HAP-1 (cell line): ENCODE results near the gene COX5A.
A peak's percentile ranks its signal among the peaks of the same experiment; 100 is the strongest.

Experiments
- DNase-seq, 2 experiments: peaks; one replicate each; pipeline ENCODE4 v3.0.0-alpha.2; 2016 to 2020; ENCODE audit warnings: low spot score in 2 of 2
- H3K27me3 ChIP-seq: fragments of 250-450 bp; sonication (Bioruptor Pico); 2 replicates; pipeline ENCODE4 v1.5.1; 2020; ENCODE audit warnings: low read depth, mild to moderate bottlenecking, moderate library complexity
- H3K36me3 ChIP-seq: fragments of 250-450 bp; sonication (Bioruptor Pico); replicated peaks from 2 replicates; pipeline ENCODE4 v1.5.1; 2020; ENCODE audit warnings: mild to moderate bottlenecking
- H3K4me1 ChIP-seq: fragments of 250-450 bp; sonication (Bioruptor Pico); 2 replicates; pipeline ENCODE4 v1.5.1; 2020; ENCODE audit warnings: mild to moderate bottlenecking
- H3K4me3 ChIP-seq: fragments of 250-450 bp; sonication (Bioruptor Pico); 2 replicates; pipeline ENCODE4 v1.5.1; 2020; ENCODE audit warnings: mild to moderate bottlenecking, moderate library complexity
- H3K9me3 ChIP-seq: fragments of 250-450 bp; sonication (Bioruptor Pico); 2 replicates; pipeline ENCODE4 v1.5.1; 2020; ENCODE audit warnings: mild to moderate bottlenecking, moderate library complexity
- in situ Hi-C: fragments of 300-500 bp; cut with MboI; formaldehyde crosslinking; loops from 3 replicates; pipeline ENCODE4 v1.14.3; 2020; ENCODE audit warnings: low sequenced_read_pairs, inconsistent platforms, mixed read lengths

COX5A gene

DNA sequence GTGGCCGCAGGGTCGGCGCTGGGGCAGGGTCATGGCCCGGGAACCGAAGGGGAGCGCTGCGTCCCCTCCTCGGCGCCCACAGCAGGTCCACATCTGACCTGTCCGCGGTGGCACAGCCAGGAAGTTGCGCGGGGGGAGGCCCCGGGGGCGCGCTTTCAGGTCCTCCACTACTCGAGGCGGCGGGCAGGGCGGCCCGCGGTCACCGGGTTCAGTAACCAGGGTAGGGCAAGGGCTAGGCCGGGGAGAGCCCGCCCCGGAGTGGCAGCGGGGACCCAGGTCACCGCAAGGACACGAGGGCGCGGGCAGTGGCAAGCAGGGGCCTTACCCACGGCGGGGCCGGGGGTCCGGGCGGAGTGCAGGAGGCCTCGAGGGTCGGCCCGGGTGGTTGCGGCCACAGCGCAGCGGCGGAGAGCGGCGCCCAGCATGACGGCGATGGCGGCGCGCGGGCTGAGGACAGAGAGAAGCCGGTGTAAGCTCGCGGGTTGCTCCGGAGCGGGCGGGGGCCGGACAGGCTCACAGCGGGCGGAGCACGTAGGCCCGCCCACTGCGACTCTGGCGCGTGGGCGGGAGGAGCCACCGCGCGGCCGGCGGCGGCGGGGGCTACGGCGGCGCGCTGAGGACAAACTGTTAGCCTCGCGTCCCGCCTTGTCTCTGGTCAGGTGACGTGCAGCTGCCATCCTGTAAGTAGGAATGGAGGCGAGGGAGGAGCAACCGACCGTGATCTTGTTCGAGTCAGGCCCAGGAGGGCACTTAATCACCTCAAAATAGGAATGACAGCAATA, at the start of gene COX5A:
COX5A (minus strand) TSS at position 484 of the 782 bp plus-strand sequence; CDS start at position 425, 59 bp downstream.
- H3K9me3 ChIP-seq, result no peaks in the 10 kb centered on the region
- in situ Hi-C loops, result no loop called here
- peak; percentile 99 to 100 for DNase-seq
- peaks cover 22% of the 10 kb centered on the region for H3K36me3 ChIP-seq
- H3K27me3 ChIP-seq, result no peaks in the 10 kb centered on the region
- H3K4me1 ChIP-seq, result peaks cover 24% of the 10 kb centered on the region
- H3K4me3 ChIP-seq, result peak within 1 kb of the TSS; percentile 96

DNA sequence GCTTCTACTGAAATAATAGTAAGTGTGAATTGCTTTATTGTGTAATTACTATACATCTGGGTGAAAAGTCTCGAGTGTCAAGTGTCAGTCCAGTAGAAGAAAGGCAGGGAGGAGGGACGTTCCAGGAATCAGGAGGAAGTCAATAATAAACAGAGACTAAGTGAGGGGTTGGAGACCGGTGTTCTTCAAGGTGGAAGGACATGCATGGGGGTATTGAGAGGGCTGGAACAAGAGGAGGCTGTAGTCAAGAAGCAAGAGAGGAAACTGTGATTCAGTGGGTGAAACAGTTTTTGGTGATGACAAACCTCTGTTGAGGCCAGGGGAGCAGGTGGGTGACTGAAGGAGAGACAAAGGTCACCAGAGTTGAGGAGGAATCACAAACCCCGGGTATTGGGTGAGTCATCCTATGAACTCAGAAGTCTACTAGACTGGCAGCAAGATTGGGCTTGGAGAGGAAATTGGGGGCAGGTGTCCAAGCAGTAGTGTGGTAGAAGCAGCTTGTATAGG, 45.9 kb upstream of the COX5A start:
- Histone ChIP-seq H3K9me3 (no peaks in the 10 kb centered on the region), H3K4me3 (no peak overlapping the region), H3K4me1 (peaks cover 3% of the 10 kb centered on the region; the same call in 1 of the 2 replicates), H3K27me3 (peaks cover 41% of the 10 kb centered on the region), H3K36me3 (no peaks in the 10 kb centered on the region)
- DNase-seq, result no peak
- in situ Hi-C loops, result no loop called here

DNA sequence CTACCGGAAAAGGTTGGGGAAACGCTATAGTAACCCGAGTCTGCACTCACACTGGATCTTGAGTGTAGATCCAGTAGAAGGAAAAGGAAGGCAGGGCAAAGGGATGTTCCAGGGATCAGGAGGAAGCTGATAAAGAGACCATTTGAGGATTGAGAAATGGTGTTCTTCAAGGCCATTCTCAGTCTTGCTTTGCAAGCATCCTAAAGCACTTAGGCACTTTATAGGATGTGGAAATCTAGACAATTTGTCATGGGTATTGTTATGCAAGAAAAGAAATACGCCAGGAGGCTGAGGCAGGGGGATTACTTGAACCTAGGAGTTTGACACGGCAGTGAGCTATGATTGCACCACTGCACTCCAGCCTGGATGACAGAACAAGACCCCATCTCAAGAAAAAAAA, 44.3 kb upstream of the COX5A start:
- no peaks in the 10 kb centered on the region for H3K9me3 ChIP-seq
- in situ Hi-C loops, result no loop called here
- H3K27me3 ChIP-seq, result peaks cover 46% of the 10 kb centered on the region
- DNase-seq, result peak; percentile 52 to 67
- H3K4me3 ChIP-seq, result no peak overlapping the region
- H3K36me3 ChIP-seq, result no peaks in the 10 kb centered on the region
- peaks cover 3% of the 10 kb centered on the region; the same call in 1 of the 2 replicates for H3K4me1 ChIP-seq

DNA sequence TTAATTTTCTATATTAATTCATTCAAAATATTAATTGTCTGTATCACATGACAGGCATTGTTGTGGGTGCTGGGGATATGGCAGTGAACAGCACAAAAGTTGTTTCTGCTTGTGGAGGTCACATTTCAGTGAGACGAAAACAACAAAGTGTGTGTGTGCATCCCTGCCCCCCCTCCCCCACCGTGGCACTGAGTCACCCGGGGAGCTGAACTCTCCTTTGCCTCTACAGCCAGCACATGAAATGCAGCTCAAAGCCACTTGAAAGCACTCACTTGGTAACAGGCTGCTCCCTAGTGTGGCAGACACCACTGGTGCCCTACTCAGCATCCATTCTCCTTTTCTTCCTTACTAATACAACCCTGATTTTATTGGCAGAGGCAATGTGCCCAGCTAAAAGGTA, 40.6 kb upstream of the COX5A start:
- Histone ChIP-seq H3K9me3 (no peaks in the 10 kb centered on the region; the same call in 1 of the 2 replicates), H3K4me3 (no peak overlapping the region), H3K36me3 (no peaks in the 10 kb centered on the region), H3K27me3 (peaks cover 38% of the 10 kb centered on the region), H3K4me1 (peaks cover 3% of the 10 kb centered on the region; the same call in 1 of the 2 replicates)
- in situ Hi-C loops, result no loop called here
- DNase-seq, result no peak

DNA sequence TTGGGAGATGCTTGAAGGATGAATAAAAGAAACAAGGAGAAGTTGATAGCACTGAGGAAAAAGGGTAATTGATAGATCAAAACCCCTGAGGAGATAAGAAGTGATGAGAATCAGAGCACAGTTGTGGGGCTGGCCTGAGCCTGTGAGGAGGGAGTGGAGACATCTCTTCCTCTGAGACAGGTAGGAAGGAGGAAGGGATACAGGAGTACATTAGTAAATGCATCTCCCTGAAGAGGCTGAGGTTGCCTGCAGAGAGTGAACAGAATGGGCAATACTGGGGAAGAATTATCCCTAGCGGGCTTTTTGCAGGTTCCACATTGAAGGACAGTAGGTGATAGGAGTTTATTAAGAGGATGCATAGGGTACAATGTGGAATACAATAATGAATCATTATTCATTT, 40.2 kb upstream of the COX5A start:
- no peak overlapping the region for H3K4me3 ChIP-seq
- no peak for DNase-seq
- in situ Hi-C loops, result no loop called here

DNA sequence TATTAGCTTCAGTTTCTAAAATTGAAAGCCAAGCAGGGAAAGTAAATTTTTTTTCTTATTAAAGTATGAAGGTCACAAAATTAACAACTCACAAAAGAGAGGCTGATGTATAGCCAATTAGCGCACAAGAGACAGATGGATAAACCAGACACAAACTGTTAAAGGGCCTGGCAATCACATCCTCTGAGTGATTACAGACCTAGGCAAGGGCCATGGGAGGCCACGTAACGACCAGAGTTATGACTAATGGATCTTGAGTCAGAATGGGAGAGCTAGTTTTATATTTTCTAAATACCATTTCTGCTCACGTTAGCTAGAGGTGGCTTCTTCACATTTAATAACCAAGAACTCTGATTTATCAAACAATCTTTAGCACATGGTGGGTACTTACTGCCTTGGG, 39.7 kb upstream of the COX5A start:
- H3K4me3 ChIP-seq, result no peak overlapping the region
- H3K4me1 ChIP-seq, result peaks cover 3% of the 10 kb centered on the region; the same call in 1 of the 2 replicates
- H3K9me3 ChIP-seq, result peaks cover 2% of the 10 kb centered on the region; the same call in 1 of the 2 replicates
- H3K27me3 ChIP-seq, result peaks cover 40% of the 10 kb centered on the region
- DNase-seq, result no peak
- in situ Hi-C loops, result no loop called here
- no peaks in the 10 kb centered on the region for H3K36me3 ChIP-seq

More for the DNA sequence above, 40.2 kb upstream of the COX5A start:
- H3K4me1 ChIP-seq, result peaks cover 3% of the 10 kb centered on the region; the same call in 1 of the 2 replicates
- H3K27me3 ChIP-seq, result peaks cover 40% of the 10 kb centered on the region
- H3K36me3 ChIP-seq, result no peaks in the 10 kb centered on the region
- no peaks in the 10 kb centered on the region; the same call in 1 of the 2 replicates for H3K9me3 ChIP-seq

DNA sequence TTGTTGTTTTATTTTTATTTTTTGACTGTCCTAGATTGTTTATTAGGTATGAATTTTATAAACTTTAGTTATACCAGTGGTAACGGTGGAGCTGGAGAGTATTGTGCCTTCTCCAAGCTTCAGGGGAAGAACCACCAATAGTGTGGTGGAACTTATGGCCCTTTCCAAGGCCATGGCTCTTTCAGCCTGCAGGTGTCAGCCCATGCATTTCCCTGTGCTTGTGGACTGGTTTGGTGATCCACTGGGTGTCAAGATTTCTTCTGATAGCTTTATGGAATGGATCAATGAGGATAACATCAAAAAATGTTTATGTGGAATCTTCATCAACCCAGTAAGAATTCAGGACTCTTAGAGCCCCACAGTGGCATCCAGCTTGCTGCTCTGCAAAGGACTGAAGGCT, 38.3 kb upstream of the COX5A start:
- Histone ChIP-seq H3K27me3 (peaks cover 40% of the 10 kb centered on the region), H3K4me3 (no peak overlapping the region), H3K4me1 (no peaks in the 10 kb centered on the region), H3K9me3 (peaks cover 2% of the 10 kb centered on the region; the same call in 1 of the 2 replicates), H3K36me3 (no peaks in the 10 kb centered on the region)
- DNase-seq, result no peak
- in situ Hi-C loops, result no loop called here

DNA sequence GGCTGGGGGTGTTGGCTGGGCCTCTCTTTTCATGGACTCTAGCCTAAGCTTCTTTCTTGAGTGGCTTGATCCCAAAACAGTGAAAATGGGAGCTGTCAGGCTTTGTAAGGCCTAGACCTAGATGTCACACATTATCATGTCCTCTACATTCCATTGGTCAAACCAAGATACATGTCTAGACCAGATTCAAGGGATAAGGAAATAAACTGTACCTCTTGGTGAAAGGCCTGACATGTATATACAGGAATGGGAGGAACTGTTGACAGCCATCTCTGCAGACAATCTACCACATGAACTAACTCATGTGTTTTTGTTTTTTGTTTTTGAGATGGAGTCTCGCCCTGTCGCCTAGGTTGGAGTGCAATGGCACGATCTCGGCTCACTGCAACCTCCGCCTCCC, 29.8 kb upstream of the COX5A start:
- Histone ChIP-seq H3K4me1 (no peaks in the 10 kb centered on the region), H3K27me3 (peaks cover under 1% of the 10 kb centered on the region), H3K36me3 (no peaks in the 10 kb centered on the region), H3K9me3 (no peaks in the 10 kb centered on the region), H3K4me3 (no peak overlapping the region)
- DNase-seq, result no peak
- in situ Hi-C loops, result no loop called here

DNA sequence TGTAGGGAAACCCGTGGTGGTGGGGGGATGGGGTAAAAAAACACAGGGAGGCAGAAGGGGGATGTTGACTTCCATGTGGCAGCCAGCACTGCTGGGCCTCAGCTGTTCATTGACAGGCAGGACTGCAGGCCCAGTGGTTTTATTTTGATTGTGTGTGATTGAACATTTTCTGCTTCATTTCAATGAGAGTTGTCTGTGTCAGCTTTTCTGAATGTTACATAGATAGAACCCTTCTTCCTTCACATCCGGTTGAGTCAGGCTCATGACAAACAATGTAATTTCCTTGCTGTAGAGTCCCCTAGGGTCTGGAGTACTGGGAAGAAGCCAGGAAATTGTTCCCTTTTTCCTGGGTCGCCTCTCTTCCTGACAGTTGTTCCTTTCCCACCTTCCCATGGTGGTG, 26.9 kb upstream of the COX5A start:
- Histone ChIP-seq H3K4me3 (no peak overlapping the region), H3K4me1 (peaks cover 4% of the 10 kb centered on the region), H3K36me3 (no peaks in the 10 kb centered on the region), H3K9me3 (no peaks in the 10 kb centered on the region), H3K27me3 (no peaks in the 10 kb centered on the region)
- in situ Hi-C loops, result no loop called here
- no peak for DNase-seq

DNA sequence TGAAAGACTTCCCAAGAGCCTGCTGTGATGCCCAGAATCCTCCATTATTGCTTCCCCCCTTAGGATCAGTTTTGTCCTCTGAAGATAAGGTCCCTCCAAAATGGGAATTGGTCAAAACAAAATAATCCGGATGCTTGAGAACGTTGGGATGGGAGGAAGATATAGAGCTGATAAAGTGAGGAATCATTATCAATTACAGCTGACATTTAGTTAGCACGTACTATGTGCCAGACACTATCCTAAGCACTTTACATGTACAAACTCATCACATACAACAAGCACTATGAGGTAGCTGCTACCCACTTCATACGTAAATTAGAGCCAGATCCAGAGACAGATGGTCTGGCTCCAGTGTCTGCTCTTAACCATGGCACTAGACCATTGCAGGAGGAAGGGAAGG, 25.3 kb upstream of the COX5A start:
- in situ Hi-C loops, result no loop called here
- no peak for DNase-seq

DNA sequence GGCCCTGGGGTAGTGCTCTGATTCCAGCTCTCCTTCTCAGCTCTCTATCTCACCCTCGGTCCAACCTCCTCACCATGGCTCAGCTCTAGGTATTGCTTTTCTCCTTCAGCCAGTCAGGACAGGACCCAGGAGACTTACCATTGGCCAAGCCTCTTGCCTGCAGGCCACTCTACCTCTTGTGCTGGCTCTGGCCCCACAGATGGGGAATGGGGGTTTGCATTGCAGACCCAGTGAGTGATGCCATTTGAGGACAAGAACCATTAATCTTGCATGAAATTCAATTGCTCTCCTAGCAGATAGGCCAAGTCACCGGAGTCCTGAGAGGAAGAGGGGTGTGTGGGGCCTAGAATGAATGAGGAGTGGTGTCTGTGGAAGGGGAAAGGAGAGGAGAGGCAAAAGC, 24.8 kb upstream of the COX5A start:
- Histone ChIP-seq H3K36me3 (no peaks in the 10 kb centered on the region), H3K4me1 (peaks cover 20% of the 10 kb centered on the region)
- in situ Hi-C loops, result no loop called here

More for the DNA sequence above, 25.3 kb upstream of the COX5A start:
- H3K36me3 ChIP-seq, result no peaks in the 10 kb centered on the region
- H3K4me3 ChIP-seq, result no peak overlapping the region
- H3K27me3 ChIP-seq, result no peaks in the 10 kb centered on the region
- no peaks in the 10 kb centered on the region for H3K9me3 ChIP-seq
- peaks cover 15% of the 10 kb centered on the region for H3K4me1 ChIP-seq

DNA sequence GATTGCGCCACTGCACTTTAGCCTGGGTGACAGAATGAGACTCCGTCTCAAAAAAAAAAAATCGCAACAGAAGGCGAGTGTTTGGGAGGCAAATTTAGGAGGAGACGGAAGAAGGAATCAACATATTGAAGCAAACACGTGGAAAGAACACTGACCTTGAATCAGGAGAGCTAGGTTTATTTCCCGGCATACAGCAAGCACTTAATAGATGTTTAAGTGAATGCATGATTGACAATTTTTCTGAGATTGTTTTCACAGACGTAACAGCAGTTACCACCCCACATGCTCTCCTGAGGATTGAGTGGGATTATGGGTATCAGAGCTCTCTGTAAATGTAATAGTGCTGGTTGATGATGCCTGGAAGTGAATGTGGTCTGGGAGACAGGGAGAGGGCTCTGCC, 24.3 kb upstream of the COX5A start:
- DNase-seq, result no peak
- in situ Hi-C loops, result no loop called here
- Histone ChIP-seq H3K36me3 (no peaks in the 10 kb centered on the region), H3K4me1 (peaks cover 25% of the 10 kb centered on the region), H3K27me3 (no peaks in the 10 kb centered on the region), H3K9me3 (no peaks in the 10 kb centered on the region), H3K4me3 (no peak overlapping the region)

More for the DNA sequence above, 24.8 kb upstream of the COX5A start:
- Histone ChIP-seq H3K27me3 (no peaks in the 10 kb centered on the region), H3K4me3 (no peak overlapping the region), H3K9me3 (no peaks in the 10 kb centered on the region)
- no peak for DNase-seq

DNA sequence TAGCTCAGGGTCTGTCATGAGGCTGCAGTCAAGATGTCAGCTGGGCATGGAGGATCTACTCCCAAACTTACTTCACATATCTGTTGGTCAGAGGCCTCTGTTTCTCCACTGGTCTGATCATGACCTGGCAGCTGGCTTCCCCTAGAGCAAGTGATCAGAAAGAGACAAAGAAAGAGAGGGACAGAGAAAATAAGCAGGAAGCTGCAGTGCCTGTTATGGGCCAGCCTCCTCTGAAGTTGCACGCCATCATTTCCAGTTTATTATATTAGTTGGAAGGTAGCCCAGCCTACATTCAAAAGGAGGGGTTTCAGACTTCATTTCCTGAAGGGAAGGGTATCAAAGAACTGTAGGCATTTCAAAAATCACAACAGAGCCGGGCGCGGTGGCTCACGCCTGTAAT, 23.7 kb upstream of the COX5A start:
- in situ Hi-C loops, result no loop called here
- H3K4me1 ChIP-seq, result peaks cover 30% of the 10 kb centered on the region
- H3K9me3 ChIP-seq, result no peaks in the 10 kb centered on the region
- H3K36me3 ChIP-seq, result no peaks in the 10 kb centered on the region
- DNase-seq, result no peak
- H3K4me3 ChIP-seq, result no peak overlapping the region
- no peaks in the 10 kb centered on the region for H3K27me3 ChIP-seq

DNA sequence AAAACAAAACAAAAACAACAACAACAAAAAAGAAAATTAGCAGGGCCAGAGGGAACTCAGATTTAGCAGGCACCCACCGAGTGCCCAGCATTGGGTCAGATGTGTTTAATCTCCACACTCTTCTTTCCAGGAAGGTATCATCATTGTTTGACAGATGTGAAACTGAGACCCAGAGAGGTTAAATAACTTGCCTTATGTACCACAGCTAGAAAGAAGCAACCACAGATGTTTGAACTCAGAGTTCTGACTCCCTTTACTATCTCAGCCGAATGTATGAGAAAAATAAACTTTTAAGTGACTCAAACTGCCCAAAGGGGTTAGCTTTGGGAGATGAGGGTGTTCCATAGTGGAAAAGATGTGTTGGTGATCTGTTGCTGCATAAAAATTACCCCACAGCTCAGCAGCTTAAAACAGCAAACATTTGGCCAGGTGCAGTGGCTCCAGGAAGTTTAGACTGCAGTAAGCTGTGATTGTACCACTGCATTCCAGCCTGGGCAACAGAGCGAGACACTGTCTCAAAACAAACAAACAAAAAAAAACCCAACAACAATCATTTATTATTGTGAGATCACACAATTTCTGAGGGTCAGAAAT, 23.2 kb upstream of the COX5A start:
- Histone ChIP-seq H3K27me3 (no peaks in the 10 kb centered on the region), H3K9me3 (no peaks in the 10 kb centered on the region), H3K4me3 (no peak overlapping the region), H3K4me1 (peaks cover 34% of the 10 kb centered on the region), H3K36me3 (no peaks in the 10 kb centered on the region)
- no peak for DNase-seq
- in situ Hi-C loops, result no loop called here
